HS-27A (cell line): ENCODE results near the gene OSBPL6.
"Not testable (repeated sequence)": the region's sequence is repeated elsewhere in the genome, so short reads cannot be mapped to it uniquely, and the experiment has no call there.

Experiments
- DNase-seq: peaks from one replicate; pipeline ENCODE4 v3.0.0-alpha.2; 2012; ENCODE audit warnings: low read depth, missing footprints

OSBPL6 gene

DNA sequence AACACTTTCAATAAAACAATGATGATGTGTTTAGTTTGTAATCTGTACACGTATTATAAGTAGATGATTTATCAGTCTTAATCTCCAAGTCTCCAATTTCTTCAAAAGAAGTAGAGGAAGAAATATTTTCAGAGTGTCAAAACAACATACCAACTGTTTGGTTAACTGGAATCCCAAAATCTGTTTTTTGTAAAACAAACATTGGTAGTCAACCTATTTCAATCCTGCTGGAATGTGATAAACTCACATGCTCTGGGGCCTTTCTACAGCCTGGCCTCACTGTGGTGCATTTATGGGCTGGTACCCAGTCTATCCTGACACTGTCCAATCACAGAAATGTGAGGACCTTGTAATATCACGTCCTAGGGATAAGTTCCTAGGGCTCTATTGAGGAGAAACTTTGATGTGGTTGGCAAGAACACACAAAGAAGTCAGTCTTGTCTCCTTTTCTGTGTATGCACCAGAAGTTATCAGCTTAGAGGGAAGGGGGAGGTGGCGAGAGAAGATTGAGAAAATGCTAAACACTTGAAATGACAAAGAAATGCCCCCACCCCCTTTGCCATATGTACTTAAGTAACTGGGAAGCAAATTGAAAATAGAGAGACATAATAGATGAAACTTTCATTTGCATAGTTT is 209.5 kb downstream of the OSBPL6 start:
- DNase-seq, result no peak

DNA sequence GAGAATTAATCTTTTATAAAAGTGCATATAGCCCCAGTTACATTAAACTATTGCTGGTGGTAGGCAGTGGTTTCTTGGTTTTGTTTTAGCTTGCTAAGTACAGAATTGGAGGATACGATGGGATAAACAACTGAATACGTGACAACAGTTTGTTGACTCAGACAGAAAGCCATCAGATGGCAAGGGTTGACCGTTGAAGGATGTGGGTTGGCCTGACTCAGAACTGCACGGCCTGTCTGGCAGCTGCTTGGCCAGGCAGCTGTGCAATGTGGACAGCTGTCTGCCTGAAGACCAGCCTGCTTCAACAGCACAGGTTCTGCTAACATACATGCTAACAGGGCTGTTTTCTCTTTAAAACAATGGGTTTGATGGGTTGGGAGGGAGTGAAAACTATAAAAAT is 210.1 kb downstream of the OSBPL6 start:
- peak; percentile 46 for DNase-seq

DNA sequence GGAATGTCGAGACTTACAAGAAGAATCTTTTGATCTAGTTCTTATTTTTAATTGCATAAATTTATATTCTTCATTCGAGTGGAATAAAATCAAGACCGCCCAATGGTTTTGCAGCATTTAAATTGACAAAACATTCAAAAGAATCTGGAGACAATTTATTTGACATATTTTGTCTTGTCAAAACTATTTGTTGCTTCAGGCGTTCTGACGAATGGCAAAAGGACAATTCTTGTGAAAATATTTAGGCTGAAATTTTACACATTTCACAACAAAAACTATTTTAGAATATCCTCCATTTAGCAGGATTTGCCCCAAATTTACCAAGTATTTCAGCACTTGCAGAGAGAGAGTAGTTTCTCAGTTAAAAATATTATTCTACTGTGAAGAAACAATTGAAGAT is 214.9 kb downstream of the OSBPL6 start:
- DNase-seq, result no peak

GRCh38 chr2:178412047-178412446 is 217.7 kb downstream of the OSBPL6 start:
- no peak for DNase-seq

DNA sequence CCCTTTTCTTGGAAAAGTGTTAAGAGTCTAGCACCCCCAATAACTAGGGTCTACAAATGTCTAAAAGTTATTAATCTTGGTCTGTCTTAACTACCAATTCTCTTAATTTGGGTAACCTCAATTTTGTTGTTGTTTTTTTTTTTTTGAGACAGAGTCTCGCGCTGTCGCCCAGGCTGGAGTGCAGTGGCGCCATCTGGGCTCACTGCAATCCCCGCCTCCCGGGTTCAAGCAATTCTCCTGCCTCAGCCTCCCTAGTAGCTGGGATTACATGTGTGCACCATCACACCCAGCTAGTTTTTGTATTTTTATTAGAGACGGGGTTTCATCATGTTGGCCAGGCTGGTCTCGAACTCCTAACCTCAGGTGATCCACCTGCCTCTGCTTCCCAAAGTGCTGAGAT is 218.1 kb downstream of the OSBPL6 start:
- not testable (repeated sequence) for DNase-seq

DNA sequence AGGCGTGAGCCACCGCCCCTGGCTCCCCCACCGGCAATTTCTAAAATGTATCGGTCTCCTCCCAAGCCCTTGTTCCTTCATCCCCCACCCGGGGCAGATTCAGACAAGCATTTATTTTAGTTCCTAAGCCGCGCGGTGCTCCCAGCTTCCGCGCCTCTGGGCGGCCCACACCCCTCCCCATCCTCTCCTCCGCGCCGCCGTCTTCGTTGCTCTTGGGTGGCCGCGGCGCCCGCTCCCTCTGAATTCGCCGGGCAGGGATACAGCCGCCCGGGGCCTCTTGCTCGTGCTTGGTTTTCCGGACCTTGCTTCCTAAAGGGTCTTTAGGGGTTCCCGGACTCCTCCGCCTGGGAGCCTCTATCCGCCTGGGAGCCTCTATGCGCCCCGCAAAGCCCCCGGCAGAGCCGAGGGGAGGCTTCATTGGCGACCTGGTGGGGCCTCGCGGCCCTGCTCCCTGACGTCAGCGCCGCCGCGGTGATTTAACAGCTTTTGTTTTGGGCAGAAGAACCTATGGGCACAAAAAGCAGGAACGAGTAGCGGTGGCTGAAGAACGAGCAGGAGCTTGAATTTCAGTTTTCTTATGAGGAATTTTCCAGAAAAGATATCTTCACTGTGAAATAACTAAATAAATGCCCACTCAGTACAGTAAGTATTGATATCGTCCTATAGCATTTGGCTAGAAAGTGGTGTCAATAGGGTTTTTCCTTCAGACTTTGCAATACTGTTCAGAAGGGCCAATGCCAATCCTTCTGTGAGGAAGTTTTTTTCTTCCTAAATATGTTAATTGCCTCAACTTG is 219.4 kb downstream of the OSBPL6 start:
- DNase-seq, result peak; percentile 31

DNA sequence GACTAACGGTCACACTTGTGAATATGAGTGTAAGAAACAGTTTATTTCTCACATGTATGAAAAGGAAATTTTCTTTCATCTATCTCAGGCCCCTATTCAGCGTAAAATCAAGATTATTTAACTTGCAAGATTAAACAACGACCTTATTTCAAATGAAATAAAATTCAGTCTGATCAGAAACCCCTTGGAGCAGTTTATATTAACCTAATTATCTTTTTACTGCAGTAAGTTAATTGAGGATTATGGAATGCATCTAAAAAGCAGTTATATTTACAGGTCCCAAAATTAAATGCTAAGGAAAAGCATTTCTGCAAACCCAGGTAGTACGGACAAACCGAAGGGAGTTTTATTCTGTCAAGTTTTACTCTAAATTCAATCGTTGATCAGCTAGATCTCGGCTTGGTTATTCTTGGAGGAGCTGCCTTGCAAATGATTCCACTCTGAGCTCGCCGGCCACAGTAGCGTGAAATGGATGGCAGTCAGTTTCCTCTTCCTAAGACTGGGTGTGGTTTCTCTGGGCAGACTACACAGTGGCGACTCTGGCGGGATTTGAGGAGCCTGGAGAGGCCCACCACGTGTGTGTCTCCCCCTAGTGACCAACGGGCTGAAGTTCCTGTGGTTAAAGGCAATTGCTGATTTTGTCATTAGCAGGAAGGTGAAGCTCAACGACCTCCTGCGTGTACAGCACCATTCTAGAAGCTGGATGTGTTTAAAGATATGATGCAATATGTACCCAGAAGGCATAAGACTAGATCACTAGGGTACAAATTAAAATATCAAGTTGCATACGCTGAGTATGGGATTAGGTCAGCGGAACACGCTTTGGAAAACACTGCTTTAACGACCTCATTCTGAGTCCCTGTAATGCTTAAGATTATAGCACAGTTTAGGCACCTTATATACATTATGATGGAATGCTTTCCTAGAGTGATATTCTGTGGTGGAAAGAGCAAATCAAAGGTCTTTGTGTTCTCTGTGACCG is 220.2 kb downstream of the OSBPL6 start:
- peak; percentile 57 for DNase-seq

GRCh38 chr2:178415979-178416378 is 221.7 kb downstream of the OSBPL6 start:
- DNase-seq, result no peak

DNA sequence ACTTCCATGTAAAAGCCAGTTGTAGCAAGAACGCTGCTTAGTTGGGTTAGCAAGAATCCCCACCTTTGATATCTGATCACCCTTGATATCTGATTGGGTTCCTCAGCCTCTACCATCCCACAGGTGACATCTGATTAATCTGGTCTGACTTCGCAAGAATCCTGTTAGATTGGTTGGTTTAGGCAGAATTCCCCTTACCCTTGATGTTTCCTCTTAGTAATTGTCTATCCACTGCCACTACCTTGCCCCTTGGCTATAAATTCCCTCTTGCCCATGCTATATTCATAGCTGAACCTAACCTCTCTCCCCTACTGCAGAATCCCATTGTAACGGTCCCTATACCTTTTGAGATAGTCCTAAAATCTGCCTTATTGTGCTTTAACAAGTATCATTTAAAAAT is 223.6 kb downstream of the OSBPL6 start:
- DNase-seq, result no peak

DNA sequence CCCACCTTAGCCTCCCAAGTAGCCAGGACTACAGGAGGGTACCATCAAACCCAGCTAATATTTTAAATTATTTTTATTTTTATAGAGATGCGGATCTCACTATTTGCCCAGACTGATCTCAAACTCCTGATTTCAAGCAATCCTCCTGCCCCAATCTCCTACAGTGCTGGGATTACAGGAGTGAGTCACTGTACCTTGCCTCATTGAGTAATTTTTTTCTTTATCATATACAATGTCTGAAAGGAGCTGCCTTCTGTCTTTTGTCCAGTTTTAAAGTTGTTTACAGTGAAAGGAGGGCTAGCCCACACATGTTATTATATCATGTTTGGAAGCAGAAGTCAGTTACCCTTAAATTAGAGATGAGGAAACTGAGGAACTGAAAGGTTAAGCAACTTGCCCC is 224.1 kb downstream of the OSBPL6 start:
- DNase-seq, result no peak

GRCh38 chr2:178419123-178419522 is 224.8 kb downstream of the OSBPL6 start:
- no peak for DNase-seq

DNA sequence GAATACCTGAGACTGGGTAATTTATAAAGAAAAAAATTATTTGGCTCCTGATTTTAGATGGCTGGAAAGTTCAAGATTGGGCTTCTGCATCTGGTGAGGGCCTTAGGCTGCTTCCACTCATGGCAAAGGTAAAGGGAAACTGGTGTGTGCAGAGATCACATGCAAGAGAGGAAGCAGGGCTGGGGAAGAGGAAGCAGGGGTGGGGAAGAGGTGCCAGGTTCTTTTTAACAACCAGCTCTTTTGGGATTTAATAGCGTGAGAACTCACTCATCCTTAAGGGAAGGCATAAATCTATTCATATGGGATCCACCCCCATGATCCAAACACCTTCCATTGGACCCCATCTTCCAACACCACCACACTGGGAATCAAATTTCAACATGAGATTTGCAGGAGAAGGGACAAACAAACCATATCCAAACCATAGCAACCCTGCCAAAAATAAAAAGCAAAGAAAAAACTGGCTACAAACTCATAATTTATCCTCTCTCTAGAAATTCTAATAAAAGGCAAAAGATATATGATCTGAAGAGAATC is 226.2 kb downstream of the OSBPL6 start:
- no peak for DNase-seq

DNA sequence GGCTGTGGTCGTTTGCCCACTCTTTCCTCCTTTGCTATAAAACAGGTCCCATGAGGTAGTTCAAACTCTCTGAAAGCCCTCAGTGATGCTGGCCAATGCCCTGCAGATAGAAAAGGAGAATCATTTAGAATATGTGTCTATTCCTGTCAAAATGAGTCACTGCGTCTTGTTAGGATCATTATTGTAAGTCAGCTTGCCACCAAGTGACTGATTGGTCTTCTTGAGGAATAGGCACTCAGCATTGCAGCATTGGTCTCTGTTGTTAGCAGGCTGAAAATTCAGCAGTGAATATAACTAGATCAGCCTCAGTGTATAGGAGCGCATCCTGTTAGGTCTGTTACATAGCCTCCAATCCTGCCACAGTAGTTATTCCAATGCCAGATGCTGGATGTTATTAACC is 227.8 kb downstream of the OSBPL6 start:
- no peak for DNase-seq

DNA sequence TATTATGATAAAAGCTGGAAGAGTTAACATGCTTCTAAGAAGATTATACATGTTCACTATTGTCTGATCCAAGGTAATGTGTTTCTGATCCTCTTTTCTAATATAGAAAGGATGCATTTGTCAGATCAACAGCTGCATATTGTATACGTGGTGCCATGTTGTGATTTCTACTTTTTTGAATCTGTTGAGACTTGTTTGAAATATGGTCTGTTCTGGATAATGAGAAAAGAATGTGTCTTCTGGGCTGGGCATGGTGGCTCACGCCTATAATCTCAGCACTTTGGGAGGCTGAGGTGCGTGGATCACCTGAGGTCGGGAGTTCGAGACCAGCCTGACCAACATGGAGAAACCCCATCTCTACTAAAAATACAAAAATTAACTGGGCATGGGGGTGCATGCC is 229.4 kb downstream of the OSBPL6 start:
- not testable (repeated sequence) for DNase-seq

GRCh38 chr2:178425255-178425827 is 231.0 kb downstream of the OSBPL6 start:
- DNase-seq, result no peak

DNA sequence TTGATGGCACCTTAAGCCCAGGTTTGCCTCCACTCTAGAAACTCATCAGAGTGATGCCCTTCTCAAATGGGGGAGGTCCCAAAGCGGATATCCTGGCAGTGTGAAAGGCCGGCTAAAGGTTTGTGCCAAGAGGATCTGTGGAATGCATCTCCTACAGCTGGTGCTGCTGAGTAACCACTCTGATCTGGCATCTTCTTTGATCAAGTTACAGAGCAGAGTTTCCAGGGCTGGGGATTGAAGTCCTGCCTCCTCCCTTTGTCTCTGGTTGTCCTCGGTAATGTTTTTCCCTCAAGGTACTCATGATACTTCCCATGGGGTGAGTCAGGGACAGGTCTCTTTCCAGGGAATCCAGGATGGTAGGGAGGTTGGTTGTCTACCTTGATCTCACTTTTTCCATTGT is 232.1 kb downstream of the OSBPL6 start:
- DNase-seq, result no peak

- no peak for DNase-seq
Measured at GRCh38 chr2:178427458-178427857, 233.1 kb downstream of the OSBPL6 start.

DNA sequence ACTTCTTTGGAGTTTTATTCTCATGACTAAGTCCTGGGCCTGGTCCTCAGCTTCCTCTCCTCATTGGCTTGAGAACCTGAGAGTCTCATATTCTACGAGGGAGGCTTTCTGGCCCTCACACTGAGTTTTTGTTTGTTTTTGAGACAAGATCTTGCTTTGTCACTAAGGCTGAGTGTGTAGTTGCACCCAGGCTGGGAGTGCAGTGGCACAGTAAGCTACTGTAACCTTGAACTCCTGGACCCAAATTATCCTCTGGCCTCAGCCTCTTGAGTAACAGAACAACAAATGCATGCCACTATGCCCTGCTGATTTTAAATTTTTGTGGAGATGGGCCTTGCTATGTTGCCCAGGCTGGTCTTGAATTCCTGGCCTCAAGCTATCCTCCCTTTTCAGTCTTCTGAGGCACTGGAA is 234.1 kb downstream of the OSBPL6 start:
- no peak for DNase-seq

- DNase-seq, result no peak
Measured at GRCh38 chr2:178429336-178429735, 235.0 kb downstream of the OSBPL6 start.

DNA sequence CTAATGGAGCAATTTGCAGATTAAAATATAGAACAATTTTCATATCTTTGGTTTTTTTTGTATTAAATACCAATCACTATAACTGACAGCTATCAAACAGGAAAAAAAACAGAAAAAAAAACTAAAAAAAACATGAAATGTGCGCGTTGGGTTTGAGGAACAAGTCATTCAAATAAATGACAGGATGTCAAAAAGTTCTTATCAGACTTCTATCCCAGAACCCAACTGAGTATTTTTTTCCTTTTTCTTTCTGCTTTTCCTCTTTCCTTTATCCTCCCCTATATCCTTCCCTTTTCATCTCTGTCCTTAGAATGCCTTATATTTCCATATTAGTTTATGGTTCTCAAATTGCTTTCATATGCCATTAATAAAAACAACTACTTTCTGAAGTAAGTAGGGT is 242.3 kb downstream of the OSBPL6 start:
- no peak for DNase-seq

DNA sequence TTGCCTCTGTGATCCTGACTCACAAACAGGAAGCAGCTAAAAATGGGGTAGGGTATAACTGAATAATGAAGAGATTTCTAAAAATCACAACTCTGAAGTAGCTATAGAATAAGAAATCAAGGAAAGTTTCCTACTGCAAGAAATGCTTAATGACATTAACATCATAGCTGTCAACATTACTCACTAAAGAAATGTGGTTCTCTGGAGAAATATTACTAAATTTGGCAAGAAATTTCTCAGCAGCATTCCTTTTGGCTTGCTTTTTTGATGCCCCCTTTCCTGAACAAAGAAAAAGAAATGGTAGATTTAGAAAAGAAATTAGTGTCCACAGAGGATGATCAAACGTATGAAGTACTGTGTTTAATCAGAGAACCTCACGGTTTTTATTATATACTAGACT is 247.1 kb downstream of the OSBPL6 start:
- DNase-seq, result no peak
